Hepatocyte (in vitro differentiated cells): ENCODE measurements around the gene TRPM3. TPM values are rescaled to one million over a fixed set of nuclear protein-coding genes. Genes with fewer than 3 reads are reported as not detected.

Experiments
- DNase-seq: peaks from one replicate; pipeline ENCODE4 v3.0.0-alpha.2; 2016; ENCODE audit warnings: low spot score
- H2AFZ ChIP-seq: fragments of 200-600 bp; sonication (generic); 2 replicates; pipeline ENCODE4 v1.6.0; 2016; ENCODE audit warnings: antibody characterized with exemption, mild to moderate bottlenecking
- H3K27ac ChIP-seq: fragments of 200-600 bp; sonication (generic); 2 replicates; pipeline ENCODE4 v1.5.1; 2016; ENCODE audit warnings: mild to moderate bottlenecking
- H3K27me3 ChIP-seq: fragments of 200-600 bp; sonication (generic); 2 replicates; pipeline ENCODE4 v1.6.1; 2016
- H3K36me3 ChIP-seq: fragments of 200-600 bp; sonication (generic); replicated peaks from 2 replicates; pipeline ENCODE4 v1.5.1; 2016; ENCODE audit warnings: low read depth; ENCODE audit not compliant: insufficient read depth
- H3K4me1 ChIP-seq: fragments of 200-600 bp; sonication (generic); 2 replicates; pipeline ENCODE4 v1.5.1; 2016; ENCODE audit warnings: mild to moderate bottlenecking, moderate library complexity; ENCODE audit not compliant: insufficient read depth
- H3K4me2 ChIP-seq: fragments of 200-600 bp; sonication (generic); 2 replicates; pipeline ENCODE4 v1.6.0; 2016
- H3K4me3 ChIP-seq: fragments of 200-600 bp; sonication (generic); 2 replicates; pipeline ENCODE4 v1.5.1; 2016; ENCODE audit warnings: mild to moderate bottlenecking
- H3K79me2 ChIP-seq: fragments of 200-600 bp; sonication (generic); 2 replicates; pipeline ENCODE4 v1.6.0; 2017; ENCODE audit warnings: mild to moderate bottlenecking
- H3K9me2 ChIP-seq: fragments of 200-600 bp; sonication (generic); replicated peaks from 2 replicates; pipeline ENCODE4 v1.6.0; 2017; ENCODE audit warnings: mild to moderate bottlenecking; ENCODE audit not compliant: insufficient read depth
- H3K9me3 ChIP-seq: fragments of 200-600 bp; sonication (generic); 2 replicates; pipeline ENCODE4 v1.5.1; 2016; ENCODE audit warnings: low read depth, mild to moderate bottlenecking
- H4K20me1 ChIP-seq: fragments of 200-600 bp; sonication (generic); 2 replicates; pipeline ENCODE4 v1.6.0; 2016; ENCODE audit warnings: mild to moderate bottlenecking; ENCODE audit not compliant: insufficient read depth, poor library complexity, severe bottlenecking
- EZH2 ChIP-seq: fragments of 200-600 bp; sonication (generic); IDR thresholded peaks from 2 replicates; pipeline ENCODE4 v1.6.1; 2016; ENCODE audit warnings: antibody characterized with exemption, mild to moderate bottlenecking, borderline replicate concordance
- EZH2phosphoT487 ChIP-seq: fragments of 200-600 bp; sonication (generic); IDR thresholded peaks from one replicate; pipeline ENCODE4 v1.6.1; 2018; ENCODE audit warnings: antibody characterized with exemption, mild to moderate bottlenecking, low read depth, moderate library complexity; ENCODE audit not compliant: unreplicated experiment, severe bottlenecking
- WGBS: methylation state at CpG from one replicate; pipeline ENCODE4 v1.1.6; 2016; ENCODE audit warnings: low lambda C conversion rate; ENCODE audit errors: missing lambda C conversion rate; 5-methylcytosine and 5-hydroxymethylcytosine counted together
- polyA plus RNA-seq: library from polyadenylated mRNA; unstranded; fragments of >200 nt; fragmentation: Nextera tagmentation; extraction: Ambion mirVana; gene quantifications from 2 replicates; pipeline ENCODE4 v1.2.1, GENCODE V29; 2016
- total RNA-seq: library from RNA; depleted of rRNA; stranded (reverse); fragments of >200 nt; gene quantifications from 2 replicates; pipeline ENCODE4 v1.2.3, GENCODE V29; 2014
- TF ChIP-seq, protein P1 (sequence below): fragments of 200-600 bp; sonication (generic); IDR thresholded peaks from 2 replicates; pipeline ENCODE4 v1.5.1; 2016; ENCODE audit warnings: antibody characterized with exemption, mild to moderate bottlenecking; ENCODE audit not compliant: poor library complexity

Gene TRPM3
- total and polyA plus RNA-seq, 2 experiments from 2014 or later, result 0.60 to 0.68 TPM

DNA sequence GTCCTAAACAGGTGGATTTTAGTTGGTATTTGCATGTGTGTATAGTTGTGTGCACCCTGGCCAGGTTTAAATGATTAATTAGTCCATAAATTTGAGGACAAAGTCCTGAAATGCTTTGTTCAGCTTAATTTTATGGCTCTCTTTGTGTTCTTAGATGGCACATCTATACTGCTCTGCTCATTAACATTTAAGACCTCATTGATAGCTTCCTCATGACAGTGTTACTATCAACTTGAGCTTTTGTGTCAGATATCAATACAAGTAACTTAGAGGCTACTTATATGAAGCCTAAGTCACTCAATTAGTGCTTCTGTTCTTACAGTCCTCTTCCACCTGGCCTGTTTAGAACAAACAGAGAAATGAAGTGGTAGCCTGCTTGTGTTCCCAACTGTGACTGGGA lies 240.9 kb downstream of the TRPM3 start:
- Histone ChIP-seq H3K36me3 (no peaks in the 10 kb centered on the region), H3K79me2 (no peaks in the 10 kb centered on the region), H3K9me2 (no peaks in the 10 kb centered on the region), H3K9me3 (no peaks in the 10 kb centered on the region), H3K4me3 (no peak overlapping the region), H2AFZ (no peak overlapping the region), H3K27ac (no peak overlapping the region), H4K20me1 (no peaks in the 10 kb centered on the region), H3K4me2 (no peak overlapping the region), H3K4me1 (peaks cover 3% of the 10 kb centered on the region), H3K27me3 (no peaks in the 10 kb centered on the region)
- TF ChIP-seq EZH2 (no peak), EZH2phosphoT487 (no peak)
- TF ChIP-seq, protein P1, sequence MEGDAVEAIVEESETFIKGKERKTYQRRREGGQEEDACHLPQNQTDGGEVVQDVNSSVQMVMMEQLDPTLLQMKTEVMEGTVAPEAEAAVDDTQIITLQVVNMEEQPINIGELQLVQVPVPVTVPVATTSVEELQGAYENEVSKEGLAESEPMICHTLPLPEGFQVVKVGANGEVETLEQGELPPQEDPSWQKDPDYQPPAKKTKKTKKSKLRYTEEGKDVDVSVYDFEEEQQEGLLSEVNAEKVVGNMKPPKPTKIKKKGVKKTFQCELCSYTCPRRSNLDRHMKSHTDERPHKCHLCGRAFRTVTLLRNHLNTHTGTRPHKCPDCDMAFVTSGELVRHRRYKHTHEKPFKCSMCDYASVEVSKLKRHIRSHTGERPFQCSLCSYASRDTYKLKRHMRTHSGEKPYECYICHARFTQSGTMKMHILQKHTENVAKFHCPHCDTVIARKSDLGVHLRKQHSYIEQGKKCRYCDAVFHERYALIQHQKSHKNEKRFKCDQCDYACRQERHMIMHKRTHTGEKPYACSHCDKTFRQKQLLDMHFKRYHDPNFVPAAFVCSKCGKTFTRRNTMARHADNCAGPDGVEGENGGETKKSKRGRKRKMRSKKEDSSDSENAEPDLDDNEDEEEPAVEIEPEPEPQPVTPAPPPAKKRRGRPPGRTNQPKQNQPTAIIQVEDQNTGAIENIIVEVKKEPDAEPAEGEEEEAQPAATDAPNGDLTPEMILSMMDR, result no peak
- no peak for DNase-seq

DNA sequence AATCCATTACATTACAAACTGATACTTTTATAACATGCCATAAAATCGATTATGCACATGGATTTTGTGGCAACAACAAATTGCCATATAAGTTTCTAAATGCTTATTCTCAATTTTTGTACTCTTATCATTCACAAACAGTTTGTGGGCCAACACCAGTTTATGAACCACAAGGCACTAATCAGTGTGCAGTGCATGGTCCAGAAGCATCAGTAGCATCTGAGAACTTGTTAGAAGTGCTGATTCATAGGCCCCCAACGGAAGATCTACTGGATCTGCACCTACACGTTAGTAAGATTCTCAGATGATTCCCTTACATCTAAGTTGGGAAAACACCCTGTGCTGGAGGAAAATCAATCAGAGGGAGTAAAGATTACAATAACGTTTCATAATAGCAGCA lies 242.8 kb downstream of the TRPM3 start:
- H3K79me2 ChIP-seq, result no peaks in the 10 kb centered on the region
- no peak overlapping the region for H3K27ac ChIP-seq
- TF ChIP-seq EZH2, result no peak
- TF ChIP-seq, protein P1, result no peak
- TF ChIP-seq EZH2phosphoT487, result no peak
- H3K9me2 ChIP-seq, result no peaks in the 10 kb centered on the region
- H3K4me3 ChIP-seq, result no peak overlapping the region
- H3K9me3 ChIP-seq, result no peaks in the 10 kb centered on the region
- H3K4me1 ChIP-seq, result no peaks in the 10 kb centered on the region
- H4K20me1 ChIP-seq, result no peaks in the 10 kb centered on the region
- no peak for DNase-seq
- H3K27me3 ChIP-seq, result no peaks in the 10 kb centered on the region
- H2AFZ ChIP-seq, result no peak overlapping the region
- H3K4me2 ChIP-seq, result no peak overlapping the region
- 72% methylated on average over 4 of the region's 4 CpGs for WGBS
- no peaks in the 10 kb centered on the region for H3K36me3 ChIP-seq

- TF ChIP-seq, protein P1, result no peak
- TF ChIP-seq EZH2phosphoT487, result no peak
- no peak for TF ChIP-seq EZH2
- no peak overlapping the region for H2AFZ ChIP-seq
- 95% methylated on average over 1 of the region's 1 CpG for WGBS
Observed at GRCh38 chr9:70874451-70874850, 247.0 kb downstream of the TRPM3 start.

GRCh38 chr9:70873506-70873905 lies 247.9 kb downstream of the TRPM3 start:
- DNase-seq, result no peak
- Histone ChIP-seq H3K27ac (no peak overlapping the region), H3K9me3 (no peaks in the 10 kb centered on the region), H4K20me1 (no peaks in the 10 kb centered on the region), H3K4me1 (no peaks in the 10 kb centered on the region), H3K27me3 (no peaks in the 10 kb centered on the region), H3K79me2 (no peaks in the 10 kb centered on the region), H3K4me3 (no peak overlapping the region), H2AFZ (no peak overlapping the region), H3K9me2 (no peaks in the 10 kb centered on the region), H3K4me2 (no peak overlapping the region), H3K36me3 (no peaks in the 10 kb centered on the region)
- TF ChIP-seq, protein P1, result no peak
- TF ChIP-seq EZH2, result no peak
- TF ChIP-seq EZH2phosphoT487, result no peak
- 80% methylated on average over 2 of the region's 2 CpGs for WGBS

More at GRCh38 chr9:70874451-70874850, 247.0 kb downstream of the TRPM3 start:
- H4K20me1 ChIP-seq, result no peaks in the 10 kb centered on the region
- H3K27me3 ChIP-seq, result no peaks in the 10 kb centered on the region
- no peaks in the 10 kb centered on the region for H3K4me1 ChIP-seq
- H3K79me2 ChIP-seq, result no peaks in the 10 kb centered on the region
- no peaks in the 10 kb centered on the region for H3K36me3 ChIP-seq
- H3K4me2 ChIP-seq, result no peak overlapping the region
- no peak overlapping the region for H3K4me3 ChIP-seq
- H3K27ac ChIP-seq, result no peak overlapping the region
- H3K9me3 ChIP-seq, result no peaks in the 10 kb centered on the region
- no peaks in the 10 kb centered on the region for H3K9me2 ChIP-seq
- no peak for DNase-seq
